WTC11 (cell line): ENCODE data around the gene PPP1CB. TPM values are rescaled to one million over a fixed set of nuclear protein-coding genes. Genes with fewer than 3 reads are reported as not detected.

Experiments used
- ATAC-seq: fragments of 200-7000 bp; cut with Tn5 transposase; 2 replicates; pipeline ENCODE4 v1.10.0; 2021; ENCODE audit warnings: mild to moderate bottlenecking, moderate library complexity
- CTCF ChIA-PET: fragments of 300-600 bp; sonication (Branson Sonifier 250); formaldehyde crosslinking; loops from one replicate; lab custom pipeline; 2021; ENCODE audit warnings: antibody characterized with exemption; lab: Charles Lee
- POLR2A ChIA-PET: fragments of 350-600 bp; sonication (Branson Sonifier 250); formaldehyde crosslinking; loops from one replicate; lab custom pipeline; 2021; ENCODE audit warnings: antibody characterized with exemption; lab: Charles Lee
- DNase-seq: peaks from one replicate; pipeline ENCODE4 v3.0.0; 2021; ENCODE audit warnings: low spot score
- H3K27ac Mint-ChIP-seq: 2 replicates; pipeline ENCODE4 v1.8.0; 2021; ENCODE audit warnings: mixed read lengths
- H3K27me3 Mint-ChIP-seq: 2 replicates; pipeline ENCODE4 v1.8.0; 2021; ENCODE audit warnings: low read depth, mild to moderate bottlenecking, moderate library complexity, mixed read lengths
- H3K36me3 Mint-ChIP-seq: 2 replicates; pipeline ENCODE4 v1.8.0; 2021; ENCODE audit warnings: mixed read lengths
- H3K4me1 Mint-ChIP-seq: 2 replicates; pipeline ENCODE4 v1.8.0; 2022; ENCODE audit warnings: mixed read lengths
- H3K4me3 Mint-ChIP-seq: 2 replicates; pipeline ENCODE4 v1.8.0; 2021; ENCODE audit warnings: mild to moderate bottlenecking, moderate library complexity, mixed read lengths
- H3K9me3 Mint-ChIP-seq: 2 replicates; pipeline ENCODE4 v1.8.0; 2021; ENCODE audit warnings: mixed read lengths
- AFF4 ChIP-seq: sonication (generic); formaldehyde crosslinking; IDR thresholded peaks from 2 replicates; pipeline ENCODE4 v1.8.1; 2023; ENCODE audit warnings: mild to moderate bottlenecking, missing genetic modification reagents, borderline replicate concordance
- CDX4 ChIP-seq: fragments of 250-450 bp; sonication (Bioruptor Pico); IDR thresholded peaks from 2 replicates; pipeline ENCODE4 v1.9.0; 2021; ENCODE audit warnings: moderate library complexity, mild to moderate bottlenecking, inconsistent platforms, borderline replicate concordance
- CREB1 ChIP-seq: sonication (generic); formaldehyde crosslinking; IDR thresholded peaks from 2 replicates; pipeline ENCODE4 v1.8.0; 2023; ENCODE audit warnings: mild to moderate bottlenecking, missing genetic modification reagents
- E2F5 ChIP-seq: sonication (generic); formaldehyde crosslinking; IDR thresholded peaks from 2 replicates; pipeline ENCODE4 v1.8.1; 2022; ENCODE audit warnings: mild to moderate bottlenecking, moderate library complexity, missing genetic modification reagents
- ELF4 ChIP-seq: sonication (generic); formaldehyde crosslinking; IDR thresholded peaks from 2 replicates; pipeline ENCODE4 v1.8.1; 2022; ENCODE audit warnings: low read depth, mild to moderate bottlenecking, moderate library complexity, missing genetic modification reagents
- ETV6 ChIP-seq: sonication (generic); formaldehyde crosslinking; IDR thresholded peaks from 2 replicates; pipeline ENCODE4 v1.8.1; 2022; ENCODE audit warnings: mild to moderate bottlenecking, missing genetic modification reagents
- FOXK1 ChIP-seq: sonication (generic); formaldehyde crosslinking; IDR thresholded peaks from 2 replicates; pipeline ENCODE4 v1.8.0; 2022; ENCODE audit warnings: mild to moderate bottlenecking, moderate library complexity, missing genetic modification reagents
- GABPB1 ChIP-seq: sonication (generic); formaldehyde crosslinking; IDR thresholded peaks from 2 replicates; pipeline ENCODE4 v1.8.1; 2023; ENCODE audit warnings: mild to moderate bottlenecking, missing genetic modification reagents
- GRHL2 ChIP-seq: fragments of 250-450 bp; sonication (Bioruptor Pico); IDR thresholded peaks from 2 replicates; pipeline ENCODE4 v1.8.0; 2022; ENCODE audit warnings: mild to moderate bottlenecking, moderate library complexity; ENCODE audit not compliant: insufficient replicate concordance, severe bottlenecking
- HMGA2 ChIP-seq: fragments of 250-450 bp; sonication (Bioruptor Pico); IDR thresholded peaks from 2 replicates; pipeline ENCODE4 v1.4.0; 2021; ENCODE audit warnings: mild to moderate bottlenecking, moderate library complexity
- IRF2 ChIP-seq: sonication (generic); formaldehyde crosslinking; IDR thresholded peaks from 2 replicates; pipeline ENCODE4 v1.8.0; 2022; ENCODE audit warnings: low read depth, missing genetic modification reagents, borderline replicate concordance
- JUN ChIP-seq: sonication (generic); formaldehyde crosslinking; IDR thresholded peaks from 2 replicates; pipeline ENCODE4 v1.8.0; 2023; ENCODE audit warnings: mild to moderate bottlenecking, missing genetic modification reagents
- NR1H2 ChIP-seq: sonication (generic); formaldehyde crosslinking; IDR thresholded peaks from 2 replicates; pipeline ENCODE4 v1.9.0; 2021; ENCODE audit warnings: mild to moderate bottlenecking, moderate library complexity, missing genetic modification reagents
- OVOL2 ChIP-seq: fragments of 250-450 bp; sonication (Bioruptor Pico); IDR thresholded peaks from 2 replicates; pipeline ENCODE4 v1.9.0; 2021; ENCODE audit warnings: mild to moderate bottlenecking, borderline replicate concordance
- SMAD4 ChIP-seq: sonication (generic); formaldehyde crosslinking; IDR thresholded peaks from 2 replicates; pipeline ENCODE4 v1.8.0; 2022; ENCODE audit warnings: mild to moderate bottlenecking, missing genetic modification reagents
- USF2 ChIP-seq: sonication (generic); formaldehyde crosslinking; IDR thresholded peaks from 2 replicates; pipeline ENCODE4 v1.8.1; 2023; ENCODE audit warnings: mild to moderate bottlenecking, missing genetic modification reagents, moderate library complexity
- ZNF138 ChIP-seq: sonication (generic); formaldehyde crosslinking; conservative IDR thresholded peaks from 2 replicates; pipeline ENCODE4 v1.8.1; 2022; ENCODE audit warnings: mild to moderate bottlenecking, moderate library complexity, missing genetic modification reagents
- ZNF232 ChIP-seq: sonication (generic); formaldehyde crosslinking; IDR thresholded peaks from 2 replicates; pipeline ENCODE4 v1.8.0; 2022; ENCODE audit warnings: mild to moderate bottlenecking, missing genetic modification reagents
- ZNF423 ChIP-seq: fragments of 250-450 bp; sonication (Bioruptor Pico); IDR thresholded peaks from 2 replicates; pipeline ENCODE4 v2.1.2; 2022; ENCODE audit warnings: mild to moderate bottlenecking, moderate library complexity
- ZNF532 ChIP-seq: fragments of 250-450 bp; sonication (Bioruptor Pico); IDR thresholded peaks from 2 replicates; pipeline ENCODE4 v1.9.0; 2021; ENCODE audit warnings: mild to moderate bottlenecking, borderline replicate concordance
- total RNA-seq: library from RNA; stranded (reverse); gene quantifications from 3 replicates; pipeline ENCODE4 v1.2.3, GENCODE V29; 2021

The PPP1CB gene
- total RNA-seq, 1 experiment from 2014 or later, result 133 TPM

- TF ChIP-seq USF2 (CRISPR knock-in tag) (no peak), OVOL2 (CRISPR knock-in tag) (no peak)
- TF ChIP-seq, all 79 proteins: peak for 0
Measured at GRCh38 chr2:28710545-28710944, 41.1 kb upstream of the PPP1CB start (continued).

- Mint-ChIP-seq H3K36me3 (no peaks in the 10 kb centered on the region), H3K27me3 (no peaks in the 10 kb centered on the region), H3K4me3 (no peak overlapping the region), H3K9me3 (no peaks in the 10 kb centered on the region)
- DNase-seq (no peak), ATAC-seq (no peak)
- POLR2A ChIA-PET, result no interaction called here
- TF ChIP-seq E2F5 (CRISPR knock-in tag), result no peak
- TF ChIP-seq NR1H2 (CRISPR knock-in tag), result no peak
- no peak for TF ChIP-seq GABPB1 (CRISPR knock-in tag)
- TF ChIP-seq GRHL2 (CRISPR knock-in tag), result no peak
- TF ChIP-seq CDX4 (CRISPR knock-in tag), result no peak
- TF ChIP-seq JUN, result no peak
- no peak for TF ChIP-seq ZNF138
- no peak for TF ChIP-seq ELF4 (CRISPR knock-in tag)
- TF ChIP-seq, all 79 proteins: peak for 0
- CTCF ChIA-PET, result no interaction called here
- no peaks in the 10 kb centered on the region for H3K4me1 Mint-ChIP-seq
- no peak overlapping the region for H3K27ac Mint-ChIP-seq
Measured at GRCh38 chr2:28713577-28714298, 37.9 kb upstream of the PPP1CB start.

GRCh38 chr2:28716265-28716865 lies 35.3 kb upstream of the PPP1CB start:
- H3K4me3 Mint-ChIP-seq, result no peak overlapping the region
- ChIA-PET POLR2A (no interaction called here), CTCF (no interaction called here)
- no peak overlapping the region for H3K27ac Mint-ChIP-seq
- no peak for DNase-seq
- ATAC-seq, result no peak
- no peaks in the 10 kb centered on the region for H3K36me3 Mint-ChIP-seq
- no peaks in the 10 kb centered on the region for H3K4me1 Mint-ChIP-seq
- H3K9me3 Mint-ChIP-seq, result peaks cover 6% of the 10 kb centered on the region
- no peaks in the 10 kb centered on the region for H3K27me3 Mint-ChIP-seq
- TF ChIP-seq HMGA2 (no peak), IRF2 (CRISPR knock-in tag) (no peak), CREB1 (CRISPR knock-in tag) (no peak), ETV6 (CRISPR knock-in tag) (no peak), FOXK1 (no peak), ZNF532 (CRISPR knock-in tag) (no peak), ZNF232 (no peak), ZNF138 (no peak), NR1H2 (CRISPR knock-in tag) (no peak), ZNF423 (CRISPR knock-in tag) (no peak), GRHL2 (CRISPR knock-in tag) (no peak), AFF4 (CRISPR knock-in tag) (no peak), SMAD4 (CRISPR knock-in tag) (no peak)
